SHP77 treated with DMSO at 0.1 percent for 48 hours (cell line): Measurements from ENCODE around the gene TTC12.

Experiments used
- DNase-seq: peaks from one replicate; lab custom pipeline; 2025; lab: John Stamatoyannopoulos, UW

TTC12 gene

GRCh38 chr11:113324250-113324649 lies 9.9 kb downstream of the TTC12 start:
- DNase-seq, result no peak

- DNase-seq, result no peak
These were observed 15.3 kb downstream of the TTC12 start for GRCh38 chr11:113329725-113330124.

- DNase-seq, result no peak
These were observed 17.1 kb downstream of the TTC12 start for GRCh38 chr11:113331441-113331840.

GRCh38 chr11:113332023-113332422 lies 17.6 kb downstream of the TTC12 start:
- no peak for DNase-seq

- DNase-seq, result no peak
These were observed 18.4 kb downstream of the TTC12 start for GRCh38 chr11:113332638-113333329.

GRCh38 chr11:113334183-113334582 lies 19.8 kb downstream of the TTC12 start:
- no peak for DNase-seq

- DNase-seq, result no peak
These were observed 24.3 kb downstream of the TTC12 start for GRCh38 chr11:113338730-113339129.

GRCh38 chr11:113339929-113340589 lies 25.7 kb downstream of the TTC12 start:
- DNase-seq, result no peak

- no peak for DNase-seq
These were observed 27.2 kb downstream of the TTC12 start for GRCh38 chr11:113341388-113342165.

GRCh38 chr11:113345978-113346377 lies 31.6 kb downstream of the TTC12 start:
- no peak for DNase-seq

GRCh38 chr11:113349528-113349927 lies 35.1 kb downstream of the TTC12 start:
- no peak for DNase-seq

GRCh38 chr11:113350336-113351067 lies 36.1 kb downstream of the TTC12 start:
- DNase-seq, result peak; percentile 70

GRCh38 chr11:113351068-113351450 lies 36.7 kb downstream of the TTC12 start:
- DNase-seq, result no peak

- DNase-seq, result no peak
These were observed 37.1 kb downstream of the TTC12 start for GRCh38 chr11:113351480-113351879.

GRCh38 chr11:113356203-113356602 lies 41.8 kb downstream of the TTC12 start:
- no peak for DNase-seq

- DNase-seq, result no peak
These were observed 49.0 kb downstream of the TTC12 start for GRCh38 chr11:113363406-113363805.

- no peak for DNase-seq
These were observed 49.7 kb downstream of the TTC12 start for GRCh38 chr11:113363996-113364641.

GRCh38 chr11:113365895-113366294 lies 51.5 kb downstream of the TTC12 start:
- no peak for DNase-seq

- DNase-seq, result no peak
These were observed 55.0 kb downstream of the TTC12 start for GRCh38 chr11:113369411-113369810.

GRCh38 chr11:113370634-113371033 lies 56.3 kb downstream of the TTC12 start:
- no peak for DNase-seq

GRCh38 chr11:113372309-113372708 lies 57.9 kb downstream of the TTC12 start:
- DNase-seq, result no peak

GRCh38 chr11:113373306-113373705 lies 58.9 kb downstream of the TTC12 start:
- DNase-seq, result no peak
